Adrenal gland (tissue), 5 donors: Measurements from ENCODE around the gene TMEM114.

Experiments
- CTCF ChIP-seq, 6 experiments: fragments of 450-650 bp in 4 of 6; fragments of 200-600 bp in 2 of 6; sonication (generic) in 1 of 6; IDR thresholded peaks; 1 replicate in 5 of 6; 2 replicates in 1 of 6; pipeline versions ENCODE4 v1.5.1 to v1.8.0; 2016 to 2021; ENCODE audit warnings: antibody characterized with exemption in 6 of 6, mild to moderate bottlenecking in 2 of 6, moderate library complexity in 1 of 6
- POLR2A ChIP-seq, 2 donors: fragments of 450-650 bp; IDR thresholded peaks; one replicate each; pipeline ENCODE4 v1.6.1; 2017; ENCODE audit warnings: antibody characterized with exemption in 2 of 2, mild to moderate bottlenecking in 2 of 2, moderate library complexity in 1 of 2
- donor health status: DM: no; HTN: no; CAD: no.

- TF ChIP-seq CTCF (IDR thresholded peaks at IDR 0.05) (no peak), POLR2A (IDR thresholded peaks at IDR 0.05) (no peak)
Measured at GRCh38 chr16:8564934-8565345, 25.4 kb downstream of the TMEM114 start.
